HepG2 (cell line): ENCODE data around the gene DRAXIN. TPM values are rescaled to one million over a fixed set of nuclear protein-coding genes. Genes with fewer than 3 reads are reported as not detected.

Experiments used
- CEBPB ChIP-seq: IDR thresholded peaks from 2 replicates; pipeline ENCODE4 v1.6.1; 2011; ENCODE audit warnings: low read depth, low read length, improper control_type of control experiment, borderline replicate concordance
- FOXC1 ChIP-seq: sonication (generic); formaldehyde crosslinking; IDR thresholded peaks from 2 replicates; pipeline ENCODE4 v1.8.0; 2022; ENCODE audit warnings: mild to moderate bottlenecking, missing genetic modification reagents, borderline replicate concordance
- HDAC6 ChIP-seq: fragments of 200-600 bp; sonication (generic); IDR thresholded peaks from 2 replicates; pipeline ENCODE4 v1.7.0; 2017; ENCODE audit warnings: mild to moderate bottlenecking, antibody characterized with exemption, low read length, low read depth
- HNF4G ChIP-seq, 2 experiments: sonication (generic) in 1 of 2; formaldehyde crosslinking in 1 of 2; IDR thresholded peaks; 2 replicates each; pipeline versions ENCODE4 v1.4.0 to v1.6.1; 2011 to 2020; ENCODE audit warnings: borderline replicate concordance in 2 of 2, low read depth in 2 of 2, mild to moderate bottlenecking in 2 of 2, low read length in 1 of 2, missing genetic modification reagents in 1 of 2, moderate library complexity in 1 of 2
- MIER2 ChIP-seq: IDR thresholded peaks from 2 replicates; pipeline ENCODE4 v1.6.1; 2016; ENCODE audit warnings: missing biosample characterization, missing genetic modification reagents
- PAWR ChIP-seq: sonication (generic); formaldehyde crosslinking; IDR thresholded peaks from 2 replicates; pipeline ENCODE4 v1.4.0; 2020; ENCODE audit warnings: missing genetic modification reagents, mild to moderate bottlenecking, borderline replicate concordance
- PCBP2 ChIP-seq: fragments of 200-400 bp; formaldehyde crosslinking; optimal IDR thresholded peaks from 2 replicates; pipeline ENCODE3; 2018; ENCODE audit warnings: low read length, low read depth; ENCODE audit not compliant: poor library complexity, severe bottlenecking
- RBAK ChIP-seq: sonication (generic); formaldehyde crosslinking; IDR thresholded peaks from 2 replicates; pipeline ENCODE4 v1.5.1; 2020; ENCODE audit warnings: mild to moderate bottlenecking, missing genetic modification reagents
- RXRA ChIP-seq: sonication (generic); formaldehyde crosslinking; IDR thresholded peaks from 2 replicates; pipeline ENCODE4 v1.5.1; 2020; ENCODE audit warnings: missing genetic modification reagents
- SMC3 ChIP-seq: IDR thresholded peaks from 2 replicates; pipeline ENCODE4 v1.6.1; 2011; ENCODE audit warnings: low read length, improper control_type of control experiment
- SPEN ChIP-seq: sonication (generic); formaldehyde crosslinking; IDR thresholded peaks from 2 replicates; pipeline ENCODE4 v1.5.1; 2020; ENCODE audit warnings: low read depth, mild to moderate bottlenecking, missing genetic modification reagents
- ZNF644 ChIP-seq: IDR thresholded peaks from 2 replicates; pipeline ENCODE4 v1.6.1; 2016; ENCODE audit warnings: low read depth
- polyA plus RNA-seq, 8 experiments: library from polyadenylated mRNA; depleted of rRNA in 3 of 8; stranded (reverse) in 7 of 8; unstranded in 1 of 8; fragments of >200 nt; fragmentation: Illumina TruSeq in 4 of 8; extraction: Trizol in 4 of 8; gene quantifications; 2 replicates each; pipeline versions ENCODE4 v1.2.1 to v1.2.3, GENCODE V29; 2011 to 2016; ENCODE audit warnings: low read depth in 4 of 8, missing spikeins in 1 of 8, mixed read lengths in 1 of 8; ENCODE audit not compliant: insufficient read depth in 1 of 8
- total RNA-seq, 5 experiments: library from RNA; depleted of rRNA; stranded (reverse); fragments of >200 nt; fragmentation: Illumina TruSeq; extraction: Trizol; gene quantifications; 2 replicates each; pipeline ENCODE4 v1.2.3, GENCODE V29; 2016; ENCODE audit warnings: low read depth in 1 of 5
- TF ChIP-seq, protein P1 (sequence below): sonication (generic); formaldehyde crosslinking; conservative IDR thresholded peaks from 2 replicates; pipeline ENCODE4 v1.4.0; 2020; ENCODE audit warnings: mild to moderate bottlenecking, missing genetic modification reagents, moderate library complexity
- TF ChIP-seq, protein P2 (sequence below): sonication (generic); formaldehyde crosslinking; IDR thresholded peaks from 2 replicates; pipeline ENCODE4 v1.5.0; 2020; ENCODE audit warnings: mild to moderate bottlenecking, low read depth, missing genetic modification reagents, borderline replicate concordance
- TF ChIP-seq, protein P3 (sequence below): sonication (generic); formaldehyde crosslinking; IDR thresholded peaks from 2 replicates; pipeline ENCODE4 v1.4.0; 2020; ENCODE audit warnings: mild to moderate bottlenecking, missing genetic modification reagents
- TF ChIP-seq, protein P4 (sequence below): sonication (generic); formaldehyde crosslinking; conservative IDR thresholded peaks from 2 replicates; pipeline ENCODE4 v1.4.0; 2020; ENCODE audit warnings: missing genetic modification reagents
- TF ChIP-seq, protein P5 (sequence below): IDR thresholded peaks from 2 replicates; pipeline ENCODE4 v1.6.1; 2012; ENCODE audit warnings: inconsistent platforms
- TF ChIP-seq, protein P6 (sequence below): sonication (generic); formaldehyde crosslinking; conservative IDR thresholded peaks from 2 replicates; pipeline ENCODE4 v1.8.0; 2022; ENCODE audit warnings: low read depth, missing genetic modification reagents

DRAXIN gene
- total and polyA plus RNA-seq, 2 of the 13 experiments (the other 11 are each of a cell fraction or from before 2014, with no cell fraction given), result 0.02 TPM; not detected in 1

DNA sequence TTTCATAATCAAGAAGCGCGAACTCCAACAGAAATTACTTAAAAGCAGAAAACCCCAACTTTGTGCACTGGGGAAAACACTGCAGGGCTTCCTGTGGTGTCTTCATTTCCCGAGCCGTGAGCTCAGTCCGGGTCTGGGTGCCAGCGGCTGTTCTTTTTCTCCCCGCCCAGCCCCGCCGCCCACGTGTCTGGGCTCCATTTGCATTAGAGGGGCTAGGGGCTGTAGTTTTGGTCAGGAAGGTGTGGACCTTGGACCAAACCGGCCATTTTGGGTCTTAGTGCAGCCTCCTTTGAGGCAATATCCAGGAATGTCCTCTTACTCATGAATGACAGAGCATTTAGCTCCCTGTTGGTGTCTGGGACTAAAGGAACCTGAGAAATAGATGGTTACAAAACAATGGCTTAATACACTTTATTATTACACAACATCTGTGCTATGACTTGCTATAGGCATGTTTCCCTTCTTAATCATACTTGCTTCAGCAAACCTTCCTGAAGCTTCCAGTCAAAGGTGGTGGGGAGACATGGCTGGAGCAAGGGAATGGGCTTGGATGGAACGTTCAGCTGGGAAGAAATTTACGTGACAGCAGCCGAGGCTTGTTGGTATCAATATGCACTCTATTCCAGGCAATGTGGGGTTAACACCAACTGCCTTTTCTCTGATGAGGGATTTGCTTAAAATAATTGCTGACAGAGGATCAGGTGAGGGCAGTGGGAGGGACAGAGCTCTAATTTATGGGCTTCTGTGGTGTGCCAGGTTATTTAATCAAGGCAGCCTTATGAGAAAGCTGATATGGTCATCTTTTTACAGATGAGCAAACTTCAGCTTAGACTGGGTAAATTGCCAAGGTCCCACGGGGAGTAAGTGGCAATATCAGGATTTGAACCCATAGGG, 45.5 kb downstream of the DRAXIN start (continued):
- TF ChIP-seq, protein P1, sequence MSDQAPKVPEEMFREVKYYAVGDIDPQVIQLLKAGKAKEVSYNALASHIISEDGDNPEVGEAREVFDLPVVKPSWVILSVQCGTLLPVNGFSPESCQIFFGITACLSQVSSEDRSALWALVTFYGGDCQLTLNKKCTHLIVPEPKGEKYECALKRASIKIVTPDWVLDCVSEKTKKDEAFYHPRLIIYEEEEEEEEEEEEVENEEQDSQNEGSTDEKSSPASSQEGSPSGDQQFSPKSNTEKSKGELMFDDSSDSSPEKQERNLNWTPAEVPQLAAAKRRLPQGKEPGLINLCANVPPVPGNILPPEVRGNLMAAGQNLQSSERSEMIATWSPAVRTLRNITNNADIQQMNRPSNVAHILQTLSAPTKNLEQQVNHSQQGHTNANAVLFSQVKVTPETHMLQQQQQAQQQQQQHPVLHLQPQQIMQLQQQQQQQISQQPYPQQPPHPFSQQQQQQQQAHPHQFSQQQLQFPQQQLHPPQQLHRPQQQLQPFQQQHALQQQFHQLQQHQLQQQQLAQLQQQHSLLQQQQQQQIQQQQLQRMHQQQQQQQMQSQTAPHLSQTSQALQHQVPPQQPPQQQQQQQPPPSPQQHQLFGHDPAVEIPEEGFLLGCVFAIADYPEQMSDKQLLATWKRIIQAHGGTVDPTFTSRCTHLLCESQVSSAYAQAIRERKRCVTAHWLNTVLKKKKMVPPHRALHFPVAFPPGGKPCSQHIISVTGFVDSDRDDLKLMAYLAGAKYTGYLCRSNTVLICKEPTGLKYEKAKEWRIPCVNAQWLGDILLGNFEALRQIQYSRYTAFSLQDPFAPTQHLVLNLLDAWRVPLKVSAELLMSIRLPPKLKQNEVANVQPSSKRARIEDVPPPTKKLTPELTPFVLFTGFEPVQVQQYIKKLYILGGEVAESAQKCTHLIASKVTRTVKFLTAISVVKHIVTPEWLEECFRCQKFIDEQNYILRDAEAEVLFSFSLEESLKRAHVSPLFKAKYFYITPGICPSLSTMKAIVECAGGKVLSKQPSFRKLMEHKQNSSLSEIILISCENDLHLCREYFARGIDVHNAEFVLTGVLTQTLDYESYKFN (CRISPR knock-in tag), result no peak
- no peak for TF ChIP-seq PCBP2
- TF ChIP-seq SPEN, result no peak
- TF ChIP-seq, protein P2, sequence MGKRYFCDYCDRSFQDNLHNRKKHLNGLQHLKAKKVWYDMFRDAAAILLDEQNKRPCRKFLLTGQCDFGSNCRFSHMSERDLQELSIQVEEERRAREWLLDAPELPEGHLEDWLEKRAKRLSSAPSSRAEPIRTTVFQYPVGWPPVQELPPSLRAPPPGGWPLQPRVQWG (CRISPR knock-in tag), result no peak
- 0 out of 2 replicates have a peak, but pooled peaks have one; percentile 53 for TF ChIP-seq ZNF644 (CRISPR knock-in tag)
- TF ChIP-seq HNF4G (IDR thresholded peaks at IDR 0.05; ENCODE audit: borderline replicate concordance, low read depth, low read length), result peak; percentile 52; the same call in 1 of the 2 replicates
- no peak for TF ChIP-seq HNF4G (CRISPR knock-in tag; IDR thresholded peaks at IDR 0.05; ENCODE audit: borderline replicate concordance, low read depth)
- TF ChIP-seq PAWR, result no peak
- no peak for TF ChIP-seq SMC3
- TF ChIP-seq, protein P3, sequence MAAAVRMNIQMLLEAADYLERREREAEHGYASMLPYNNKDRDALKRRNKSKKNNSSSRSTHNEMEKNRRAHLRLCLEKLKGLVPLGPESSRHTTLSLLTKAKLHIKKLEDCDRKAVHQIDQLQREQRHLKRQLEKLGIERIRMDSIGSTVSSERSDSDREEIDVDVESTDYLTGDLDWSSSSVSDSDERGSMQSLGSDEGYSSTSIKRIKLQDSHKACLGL, result no peak
- TF ChIP-seq CEBPB, result peak; percentile 84
- TF ChIP-seq, protein P4, sequence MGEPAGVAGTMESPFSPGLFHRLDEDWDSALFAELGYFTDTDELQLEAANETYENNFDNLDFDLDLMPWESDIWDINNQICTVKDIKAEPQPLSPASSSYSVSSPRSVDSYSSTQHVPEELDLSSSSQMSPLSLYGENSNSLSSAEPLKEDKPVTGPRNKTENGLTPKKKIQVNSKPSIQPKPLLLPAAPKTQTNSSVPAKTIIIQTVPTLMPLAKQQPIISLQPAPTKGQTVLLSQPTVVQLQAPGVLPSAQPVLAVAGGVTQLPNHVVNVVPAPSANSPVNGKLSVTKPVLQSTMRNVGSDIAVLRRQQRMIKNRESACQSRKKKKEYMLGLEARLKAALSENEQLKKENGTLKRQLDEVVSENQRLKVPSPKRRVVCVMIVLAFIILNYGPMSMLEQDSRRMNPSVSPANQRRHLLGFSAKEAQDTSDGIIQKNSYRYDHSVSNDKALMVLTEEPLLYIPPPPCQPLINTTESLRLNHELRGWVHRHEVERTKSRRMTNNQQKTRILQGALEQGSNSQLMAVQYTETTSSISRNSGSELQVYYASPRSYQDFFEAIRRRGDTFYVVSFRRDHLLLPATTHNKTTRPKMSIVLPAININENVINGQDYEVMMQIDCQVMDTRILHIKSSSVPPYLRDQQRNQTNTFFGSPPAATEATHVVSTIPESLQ (CRISPR knock-in tag), result no peak
- TF ChIP-seq RXRA (CRISPR knock-in tag), result no peak
- TF ChIP-seq, protein P5, sequence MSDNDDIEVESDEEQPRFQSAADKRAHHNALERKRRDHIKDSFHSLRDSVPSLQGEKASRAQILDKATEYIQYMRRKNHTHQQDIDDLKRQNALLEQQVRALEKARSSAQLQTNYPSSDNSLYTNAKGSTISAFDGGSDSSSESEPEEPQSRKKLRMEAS, result peak; percentile 57
- TF ChIP-seq, protein P6, sequence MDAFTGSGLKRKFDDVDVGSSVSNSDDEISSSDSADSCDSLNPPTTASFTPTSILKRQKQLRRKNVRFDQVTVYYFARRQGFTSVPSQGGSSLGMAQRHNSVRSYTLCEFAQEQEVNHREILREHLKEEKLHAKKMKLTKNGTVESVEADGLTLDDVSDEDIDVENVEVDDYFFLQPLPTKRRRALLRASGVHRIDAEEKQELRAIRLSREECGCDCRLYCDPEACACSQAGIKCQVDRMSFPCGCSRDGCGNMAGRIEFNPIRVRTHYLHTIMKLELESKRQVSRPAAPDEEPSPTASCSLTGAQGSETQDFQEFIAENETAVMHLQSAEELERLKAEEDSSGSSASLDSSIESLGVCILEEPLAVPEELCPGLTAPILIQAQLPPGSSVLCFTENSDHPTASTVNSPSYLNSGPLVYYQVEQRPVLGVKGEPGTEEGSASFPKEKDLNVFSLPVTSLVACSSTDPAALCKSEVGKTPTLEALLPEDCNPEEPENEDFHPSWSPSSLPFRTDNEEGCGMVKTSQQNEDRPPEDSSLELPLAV, result no peak
- TF ChIP-seq HDAC6, result no peak
- no peak for TF ChIP-seq MIER2 (CRISPR knock-in tag)
- no peak for TF ChIP-seq RBAK
- no peak for TF ChIP-seq FOXC1 (CRISPR knock-in tag)
